PC-9 (cell line): ENCODE measurements around the gene IL10RB. TPM values are rescaled to one million over a fixed set of nuclear protein-coding genes. Genes with fewer than 3 reads are reported as not detected.

Source experiments
- BruUV-seq: library from RNA; stranded (reverse); fragments of 400-500 nt; replicated peaks from 2 replicates; lab custom pipeline; 2021; lab: Mats Ljungman, UMichigan
- CTCF ChIA-PET: fragments of 300-600 bp; sonication (Branson Sonifier 250); formaldehyde crosslinking; loops from one replicate; lab custom pipeline; 2022; ENCODE audit warnings: antibody characterized with exemption; lab: Charles Lee
- POLR2A ChIA-PET: fragments of 300-600 bp; sonication (Branson Sonifier 250); formaldehyde crosslinking; loops from one replicate; lab custom pipeline; 2022; ENCODE audit warnings: antibody characterized with exemption; ENCODE audit not compliant: unreplicated experiment; lab: Charles Lee
- DNase-seq, 2 experiments: peaks; one replicate each; pipeline versions ENCODE4 v3.0.0 to v3.0.0-alpha.2; 2015 to 2022; ENCODE audit warnings: mixed read lengths in 1 of 2
- H2AFZ ChIP-seq: fragments of 200-600 bp; sonication (generic); 2 replicates; pipeline ENCODE4 v1.8.1; 2017; ENCODE audit warnings: antibody characterized with exemption
- H3F3A ChIP-seq: fragments of 200-600 bp; sonication (generic); 2 replicates; pipeline ENCODE4 v1.8.1; 2017; ENCODE audit warnings: antibody characterized with exemption, mild to moderate bottlenecking, low read depth; ENCODE audit not compliant: insufficient read depth
- H3K27ac ChIP-seq: fragments of 200-600 bp; sonication (generic); 2 replicates; pipeline ENCODE4 v1.6.1; 2016; ENCODE audit warnings: mixed run types
- H3K27me3 ChIP-seq: fragments of 200-600 bp; sonication (generic); 2 replicates; pipeline ENCODE4 v1.6.1; 2016; ENCODE audit warnings: low read depth, mixed run types; ENCODE audit not compliant: insufficient read depth
- H3K36me3 ChIP-seq: fragments of 200-600 bp; sonication (generic); 2 replicates; pipeline ENCODE4 v1.6.1; 2016; ENCODE audit warnings: low read depth, mixed run types
- H3K4me1 ChIP-seq: fragments of 200-600 bp; sonication (generic); replicated peaks from 2 replicates; pipeline ENCODE4 v1.6.1; 2016; ENCODE audit warnings: mixed run types; ENCODE audit not compliant: insufficient read depth
- H3K4me2 ChIP-seq: fragments of 200-600 bp; sonication (generic); 2 replicates; pipeline ENCODE4 v1.6.1; 2017; ENCODE audit warnings: mixed run types
- H3K4me3 ChIP-seq: fragments of 200-600 bp; sonication (generic); 2 replicates; pipeline ENCODE4 v1.6.1; 2016; ENCODE audit warnings: mixed run types
- H3K79me2 ChIP-seq: fragments of 200-600 bp; sonication (generic); 2 replicates; pipeline ENCODE4 v1.6.1; 2017; ENCODE audit warnings: low read depth, mixed run types
- H3K9me2 ChIP-seq: fragments of 200-600 bp; sonication (generic); 2 replicates; pipeline ENCODE4 v1.8.1; 2017; ENCODE audit warnings: mild to moderate bottlenecking; ENCODE audit not compliant: insufficient read depth
- H3K9me3 ChIP-seq: fragments of 200-600 bp; sonication (generic); 2 replicates; pipeline ENCODE4 v1.8.1; 2016; ENCODE audit warnings: low read depth; ENCODE audit not compliant: insufficient read depth
- H4K20me1 ChIP-seq: fragments of 200-600 bp; sonication (generic); 2 replicates; pipeline ENCODE4 v1.8.1; 2017; ENCODE audit not compliant: insufficient read depth
- CTCF ChIP-seq: fragments of 200-600 bp; sonication (generic); conservative IDR thresholded peaks from 2 replicates; pipeline ENCODE4 v1.6.1; 2017; ENCODE audit warnings: mixed run types, antibody characterized with exemption, mild to moderate bottlenecking, moderate library complexity
- EZH2 ChIP-seq: fragments of 200-600 bp; sonication (generic); IDR thresholded peaks from 2 replicates; pipeline ENCODE4 v1.8.0; 2017; ENCODE audit warnings: antibody characterized with exemption, low read depth
- intact Hi-C: fragments of 100-400 bp; cut with micrococcal nuclease; formaldehyde crosslinking; loops from one replicate; pipeline ENCODE4 v1.10.0; 2022; ENCODE audit not compliant: unreplicated experiment
- total RNA-seq: library from RNA; stranded (reverse); gene quantifications from 2 replicates; pipeline ENCODE4 v1.2.3, GENCODE V29; 2021

The IL10RB gene
- total RNA-seq, 1 experiment from 2014 or later: 18.3 TPM

DNA sequence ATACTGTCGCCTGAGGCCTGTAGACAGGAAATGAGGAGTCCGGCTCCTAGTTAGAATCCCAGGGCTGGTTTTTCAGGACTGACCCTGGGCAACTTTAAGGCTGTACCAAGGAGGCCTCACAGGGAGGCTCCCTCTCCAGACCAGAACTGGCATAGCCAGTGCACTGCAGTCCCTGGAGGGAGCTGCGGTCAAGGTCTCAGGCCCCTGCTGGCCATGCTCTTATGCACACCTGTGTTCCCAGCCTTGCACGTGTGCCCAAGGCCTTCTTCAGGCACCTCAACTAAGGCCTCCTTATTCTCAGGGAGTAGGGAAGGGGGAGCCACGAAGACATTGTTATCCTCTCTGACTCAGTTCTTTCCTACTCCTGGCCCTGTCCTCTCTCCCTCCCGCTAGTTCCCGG, 36.6 kb downstream of the IL10RB start:
- no peak for DNase-seq

DNA sequence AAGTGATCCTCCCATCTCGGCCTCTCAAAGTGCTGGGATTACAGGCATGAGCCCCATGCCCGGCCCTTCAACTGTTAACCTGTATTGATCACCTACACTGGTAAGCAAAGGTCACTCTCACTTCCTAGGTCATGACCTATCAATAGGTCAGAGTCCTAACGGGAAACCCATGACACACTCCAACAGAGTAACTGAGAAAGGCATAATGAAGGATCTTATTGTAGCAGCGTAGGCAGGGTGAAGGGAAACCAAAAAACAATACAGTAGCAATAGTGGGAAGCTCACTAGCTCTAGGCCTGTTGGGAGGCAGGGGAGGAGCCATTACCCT, 39.1 kb downstream of the IL10RB start:
- Histone ChIP-seq H3K9me2 (no peaks in the 10 kb centered on the region), H3K9me3 (no peaks in the 10 kb centered on the region), H3K4me3 (no peak overlapping the region), H3K4me2 (no peak overlapping the region), H4K20me1 (no peaks in the 10 kb centered on the region), H3K79me2 (no peaks in the 10 kb centered on the region), H3F3A (no peaks in the 10 kb centered on the region), H3K27me3 (no peaks in the 10 kb centered on the region), H3K36me3 (no peaks in the 10 kb centered on the region), H2AFZ (no peak overlapping the region), H3K27ac (no peak overlapping the region), H3K4me1 (no peaks in the 10 kb centered on the region)
- ChIA-PET POLR2A (no interaction called here), CTCF (no interaction called here)
- BruUV-seq: no TSS peak
- DNase-seq: no peak
- intact Hi-C loops: no loop called here
- TF ChIP-seq EZH2 (no peak), CTCF (no peak)

More for the DNA sequence above, 36.6 kb downstream of the IL10RB start:
- ChIA-PET POLR2A (no interaction called here), CTCF (interaction anchor here (0.6 kb wide), 1 partner anchor 13 kb away, joined by 3 read pairs; no protein-coding TSS in a partner anchor)
- TF ChIP-seq EZH2 (no peak), CTCF (no peak)
- Histone ChIP-seq H3F3A (no peaks in the 10 kb centered on the region), H3K27ac (no peak overlapping the region), H3K36me3 (no peaks in the 10 kb centered on the region), H3K9me3 (no peaks in the 10 kb centered on the region), H3K9me2 (no peaks in the 10 kb centered on the region), H3K79me2 (no peaks in the 10 kb centered on the region), H3K4me2 (no peak overlapping the region), H3K4me3 (no peak overlapping the region), H3K4me1 (peaks cover 10% of the 10 kb centered on the region), H3K27me3 (no peaks in the 10 kb centered on the region), H2AFZ (no peak overlapping the region), H4K20me1 (no peaks in the 10 kb centered on the region)
- no TSS peak for BruUV-seq
- intact Hi-C loops: no loop called here

DNA sequence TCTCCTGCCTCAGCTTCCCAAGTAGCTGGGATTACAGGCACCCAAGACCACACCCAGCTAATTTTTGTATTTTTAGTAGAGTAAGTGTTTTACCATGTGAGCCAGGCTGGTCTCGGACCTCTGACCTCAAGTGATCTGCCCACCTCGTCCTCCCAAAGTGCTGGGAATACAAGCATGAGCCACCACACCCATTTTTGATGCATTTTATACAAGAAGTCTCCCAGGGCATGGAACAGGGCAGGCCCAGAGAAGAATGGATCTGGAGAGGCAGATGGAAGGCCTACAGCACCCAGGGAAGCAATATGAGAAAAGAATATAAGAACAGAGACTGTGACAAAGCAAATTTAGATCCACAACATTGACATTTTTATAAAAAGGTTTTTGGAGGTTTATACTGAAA, 39.8 kb downstream of the IL10RB start:
- ChIA-PET CTCF (no interaction called here), POLR2A (no interaction called here)
- no peaks in the 10 kb centered on the region for H3K27me3 ChIP-seq
- intact Hi-C loops: no loop called here
- no peak overlapping the region for H3K4me3 ChIP-seq
- no peaks in the 10 kb centered on the region for H4K20me1 ChIP-seq
- no peak overlapping the region for H2AFZ ChIP-seq
- no peaks in the 10 kb centered on the region for H3K4me1 ChIP-seq
- H3F3A ChIP-seq: no peaks in the 10 kb centered on the region
- DNase-seq: no peak
- H3K9me3 ChIP-seq: no peaks in the 10 kb centered on the region
- H3K4me2 ChIP-seq: no peak overlapping the region
- H3K27ac ChIP-seq: no peak overlapping the region
- H3K36me3 ChIP-seq: no peaks in the 10 kb centered on the region
- no peaks in the 10 kb centered on the region for H3K9me2 ChIP-seq
- no TSS peak for BruUV-seq
- H3K79me2 ChIP-seq: no peaks in the 10 kb centered on the region
- TF ChIP-seq EZH2 (no peak), CTCF (no peak)
